GM23338 (cell line): ENCODE results near the gene YJEFN3. TPM values are rescaled to one million over a fixed set of nuclear protein-coding genes. Genes with fewer than 3 reads are reported as not detected.

Experiments used
- ATAC-seq: fragments of 200-7000 bp; cut with Tn5 transposase; 3 replicates; pipeline ENCODE4 v1.9.1; 2020
- DNase-seq: peaks from one replicate; pipeline ENCODE4 v3.0.0-alpha.2; 2015; ENCODE audit warnings: low spot score
- H2AFZ ChIP-seq: fragments of 200-600 bp; sonication (generic); 2 replicates; pipeline ENCODE4 v1.8.0; 2016; ENCODE audit warnings: antibody characterized with exemption, mild to moderate bottlenecking, moderate library complexity
- H3F3A ChIP-seq: fragments of 200-600 bp; sonication (generic); replicated peaks from 2 replicates; pipeline ENCODE4 v1.8.0; 2017; ENCODE audit warnings: antibody characterized with exemption, mixed run types, low read depth
- H3K27ac ChIP-seq: fragments of 200-600 bp; sonication (generic); 2 replicates; pipeline ENCODE4 v1.6.1; 2016; ENCODE audit warnings: low read depth
- H3K27me3 ChIP-seq: fragments of 200-600 bp; sonication (generic); 2 replicates; pipeline ENCODE4 v1.8.0; 2016; ENCODE audit warnings: mild to moderate bottlenecking, mixed run types, moderate library complexity; ENCODE audit not compliant: insufficient read depth
- H3K36me3 ChIP-seq: fragments of 200-600 bp; sonication (generic); 2 replicates; pipeline ENCODE4 v1.8.0; 2016; ENCODE audit warnings: mild to moderate bottlenecking; ENCODE audit not compliant: insufficient read depth
- H3K4me1 ChIP-seq: fragments of 200-600 bp; sonication (generic); 2 replicates; pipeline ENCODE4 v1.8.0; 2016; ENCODE audit warnings: mild to moderate bottlenecking, moderate library complexity; ENCODE audit not compliant: insufficient read depth
- H3K4me2 ChIP-seq: fragments of 200-600 bp; sonication (generic); 2 replicates; pipeline ENCODE4 v1.7.1; 2017; ENCODE audit warnings: mixed run types
- H3K4me3 ChIP-seq: fragments of 200-600 bp; sonication (generic); 2 replicates; pipeline ENCODE4 v1.6.1; 2016; ENCODE audit warnings: mixed run types
- H3K79me2 ChIP-seq: fragments of 200-600 bp; sonication (generic); replicated peaks from 2 replicates; pipeline ENCODE4 v1.8.0; 2017; ENCODE audit warnings: mild to moderate bottlenecking; ENCODE audit not compliant: insufficient read depth
- H3K9me2 ChIP-seq: fragments of 200-600 bp; sonication (generic); 2 replicates; pipeline ENCODE4 v1.8.0; 2017; ENCODE audit not compliant: insufficient read depth
- H4K20me1 ChIP-seq: fragments of 200-600 bp; sonication (generic); replicated peaks from 2 replicates; pipeline ENCODE4 v1.8.0; 2017; ENCODE audit warnings: mild to moderate bottlenecking; ENCODE audit not compliant: insufficient read depth
- H3K27ac Mint-ChIP-seq: 2 replicates; pipeline ENCODE4 v1.8.0; 2020; ENCODE audit warnings: inconsistent platforms, mild to moderate bottlenecking, moderate library complexity, mixed read lengths
- H3K27me3 Mint-ChIP-seq: 3 replicates; pipeline ENCODE4 v1.8.0; 2022; ENCODE audit warnings: low read depth, mild to moderate bottlenecking, moderate library complexity, mixed read lengths, inconsistent platforms; ENCODE audit not compliant: insufficient read depth, poor library complexity
- H3K36me3 Mint-ChIP-seq: 3 replicates; pipeline ENCODE4 v1.8.0; 2021; ENCODE audit warnings: low read depth, mild to moderate bottlenecking, inconsistent platforms, moderate library complexity, mixed read lengths
- H3K4me1 Mint-ChIP-seq: 3 replicates; pipeline ENCODE4 v1.8.0; 2020; ENCODE audit warnings: mild to moderate bottlenecking, inconsistent platforms, mixed read lengths
- H3K4me3 Mint-ChIP-seq: 3 replicates; pipeline ENCODE4 v1.8.0; 2021; ENCODE audit warnings: moderate library complexity, mild to moderate bottlenecking, inconsistent platforms, mixed read lengths
- H3K9me3 Mint-ChIP-seq: 3 replicates; pipeline ENCODE4 v1.8.0; 2020; ENCODE audit warnings: moderate library complexity, mild to moderate bottlenecking, inconsistent platforms, mixed read lengths
- EZH2phosphoT487 ChIP-seq: fragments of 200-600 bp; sonication (generic); IDR thresholded peaks from one replicate; pipeline ENCODE4 v1.8.1; 2018; ENCODE audit warnings: antibody characterized with exemption; ENCODE audit not compliant: unreplicated experiment
- JUNB ChIP-seq: IDR thresholded peaks from one replicate; pipeline ENCODE4 v1.6.1; 2016; ENCODE audit warnings: antibody characterized with exemption; ENCODE audit not compliant: unreplicated experiment
- NANOG ChIP-seq: IDR thresholded peaks from 2 replicates; pipeline ENCODE4 v1.6.1; 2016; ENCODE audit warnings: antibody characterized with exemption, borderline replicate concordance
- STAT1 ChIP-seq: IDR thresholded peaks from one replicate; pipeline ENCODE4 v1.6.1; 2016; ENCODE audit warnings: antibody characterized with exemption; ENCODE audit not compliant: unreplicated experiment
- ZNF114 ChIP-seq: fragments of 250-450 bp; sonication (Bioruptor Pico); IDR thresholded peaks from 2 replicates; pipeline ENCODE4 v1.5.0; 2020; ENCODE audit warnings: mild to moderate bottlenecking, moderate library complexity
- ZNF331 ChIP-seq: fragments of 250-450 bp; sonication (Bioruptor Pico); IDR thresholded peaks from 2 replicates; pipeline ENCODE4 v1.5.0; 2020; ENCODE audit warnings: low read depth, mild to moderate bottlenecking, moderate library complexity
- ZNF462 ChIP-seq: fragments of 250-450 bp; sonication (Bioruptor Pico); IDR thresholded peaks from 2 replicates; pipeline ENCODE4 v1.5.0; 2020; ENCODE audit warnings: mild to moderate bottlenecking, moderate library complexity
- polyA plus RNA-seq: library from polyadenylated mRNA; unstranded; fragments of >200 nt; fragmentation: Nextera tagmentation; extraction: Ambion mirVana; gene quantifications from 2 replicates; pipeline ENCODE4 v1.2.1, GENCODE V29; 2016
- total RNA-seq: library from RNA; depleted of rRNA; stranded (reverse); fragments of >200 nt; shearing (Covaris generic); gene quantifications from 2 replicates; pipeline ENCODE4 v1.2.3, GENCODE V29; 2014

Gene YJEFN3
- total and polyA plus RNA-seq, 2 experiments from 2014 or later, result 3.5 to 6.5 TPM

- no peaks in the 10 kb centered on the region for H3K79me2 ChIP-seq
- no peak overlapping the region for H3K27ac ChIP-seq
- H3K4me1 ChIP-seq, result peaks cover 4% of the 10 kb centered on the region; the same call in 1 of the 2 replicates
- peaks cover 13% of the 10 kb centered on the region for H3K36me3 Mint-ChIP-seq
- H3F3A ChIP-seq, result peaks cover 35% of the 10 kb centered on the region
- ATAC-seq, result no peak
- H3K4me2 ChIP-seq, result no peak overlapping the region
- peaks cover 36% of the 10 kb centered on the region for H3K4me1 Mint-ChIP-seq
- TF ChIP-seq STAT1 (no peak), ZNF462 (CRISPR knock-in tag) (no peak), NANOG (no peak), ZNF331 (CRISPR knock-in tag) (no peak), JUNB (no peak), ZNF114 (CRISPR knock-in tag) (no peak), EZH2phosphoT487 (no peak)
- H3K27ac Mint-ChIP-seq, result no peak overlapping the region
- no peak overlapping the region for H2AFZ ChIP-seq
- H3K27me3 Mint-ChIP-seq, result peaks cover 28% of the 10 kb centered on the region
- DNase-seq, result peak; percentile 8
- peaks cover 15% of the 10 kb centered on the region for H3K27me3 ChIP-seq
- no peaks in the 10 kb centered on the region for H3K9me2 ChIP-seq
- no peaks in the 10 kb centered on the region for H3K36me3 ChIP-seq
- H3K4me3 Mint-ChIP-seq, result no peak overlapping the region; the same call in 2 of the 3 replicates
- H4K20me1 ChIP-seq, result 0 out of 2 replicates have a peak, but pooled peaks cover 3% of the 10 kb centered on the region
- no peaks in the 10 kb centered on the region for H3K9me3 Mint-ChIP-seq
- no peak overlapping the region for H3K4me3 ChIP-seq
Observed at GRCh38 chr19:19533841-19534240, 5.1 kb downstream of the YJEFN3 start.
